ENCODE data around the gene NTHL1. TPM values are rescaled to one million over a fixed set of nuclear protein-coding genes. Genes with fewer than 3 reads are reported as not detected.

NTHL1 gene
- total and polyA plus RNA-seq, 2 of the 13 experiments (the other 11 are each of a cell fraction or from before 2014, with no cell fraction given): 47.5 to 64.9 TPM

DNA sequence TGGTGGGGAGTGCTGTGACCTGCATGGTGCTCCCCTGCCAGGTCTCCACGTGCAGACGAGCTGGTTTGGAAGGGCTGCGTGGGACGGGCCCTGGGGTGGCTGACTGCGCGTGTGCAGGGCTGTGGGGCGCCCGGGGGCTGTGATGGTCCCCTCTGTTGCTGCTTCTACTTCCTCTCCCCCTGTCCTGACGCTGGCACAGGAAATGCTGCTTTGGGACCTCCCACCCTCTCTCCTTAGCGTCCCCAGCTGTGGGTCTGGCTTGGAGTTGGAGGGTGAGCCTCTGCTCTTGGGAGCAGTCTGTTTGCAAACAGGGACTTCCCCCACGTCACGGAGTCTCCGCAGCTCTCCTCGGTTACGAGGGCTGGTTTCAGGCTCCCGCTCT lies 35.3 kb upstream of the NTHL1 start:
- in situ Hi-C loops (cut with HindIII; ENCODE audit: extremely low pct_ligation_motif_present, low pct_unique_long_range_greater_than_20kb): loop anchor here (10.0 kb wide), 1 partner anchor 62 kb away; the partner anchor contains the start of gene RAB26
- no peak overlapping the region for H2AFZ ChIP-seq (ENCODE audit: low read length)
- H3K79me2 ChIP-seq (ENCODE audit: insufficient read depth, low read length): no peaks in the 10 kb centered on the region
- no peak overlapping the region for H3K4me2 ChIP-seq (ENCODE audit: low read depth, low read length)
- CTCF ChIA-PET (ENCODE audit: low intra/inter-chr PET ratio, low total read pairs): no interaction called here
- H4K20me1 ChIP-seq (ENCODE audit: insufficient read depth, low read length): no peaks in the 10 kb centered on the region
- ATAC-seq: no peak
- DNase-seq (ENCODE audit: low spot score): no peak
- POLR2A ChIA-PET: no interaction called here
- TF ChIP-seq NFE2 (CRISPR knock-in tag; IDR thresholded peaks at IDR 0.05) (no peak), ZNF251 (CRISPR knock-in tag; IDR thresholded peaks at IDR 0.05) (no peak), NAIF1 (CRISPR knock-in tag; IDR thresholded peaks at IDR 0.05; ENCODE audit: borderline replicate concordance) (no peak), ZSCAN29 (CRISPR knock-in tag; conservative IDR thresholded peaks at IDR 0.05) (no peak), ATF1 (CRISPR knock-in tag; IDR thresholded peaks at IDR 0.05) (no peak), SMYD3 (CRISPR knock-in tag; IDR thresholded peaks at IDR 0.05) (no peak), CBFB (CRISPR knock-in tag; IDR thresholded peaks at IDR 0.05) (no peak), CENPX (CRISPR knock-in tag; IDR thresholded peaks at IDR 0.05) (no peak), NRL (CRISPR knock-in tag; IDR thresholded peaks at IDR 0.05; ENCODE audit: borderline replicate concordance) (no peak), RARA (CRISPR knock-in tag; IDR thresholded peaks at IDR 0.05) (no peak), ARHGAP35 (CRISPR knock-in tag; IDR thresholded peaks at IDR 0.05; ENCODE audit: borderline replicate concordance) (no peak), POLR2G (IDR thresholded peaks at IDR 0.05; ENCODE audit: low read depth, low read length) (no peak), TSC22D2 (CRISPR knock-in tag; IDR thresholded peaks at IDR 0.05; ENCODE audit: borderline replicate concordance) (no peak), SAFB2 (CRISPR knock-in tag; IDR thresholded peaks at IDR 0.05; ENCODE audit: borderline replicate concordance, low read depth) (no peak)
- TF ChIP-seq, protein P1, sequence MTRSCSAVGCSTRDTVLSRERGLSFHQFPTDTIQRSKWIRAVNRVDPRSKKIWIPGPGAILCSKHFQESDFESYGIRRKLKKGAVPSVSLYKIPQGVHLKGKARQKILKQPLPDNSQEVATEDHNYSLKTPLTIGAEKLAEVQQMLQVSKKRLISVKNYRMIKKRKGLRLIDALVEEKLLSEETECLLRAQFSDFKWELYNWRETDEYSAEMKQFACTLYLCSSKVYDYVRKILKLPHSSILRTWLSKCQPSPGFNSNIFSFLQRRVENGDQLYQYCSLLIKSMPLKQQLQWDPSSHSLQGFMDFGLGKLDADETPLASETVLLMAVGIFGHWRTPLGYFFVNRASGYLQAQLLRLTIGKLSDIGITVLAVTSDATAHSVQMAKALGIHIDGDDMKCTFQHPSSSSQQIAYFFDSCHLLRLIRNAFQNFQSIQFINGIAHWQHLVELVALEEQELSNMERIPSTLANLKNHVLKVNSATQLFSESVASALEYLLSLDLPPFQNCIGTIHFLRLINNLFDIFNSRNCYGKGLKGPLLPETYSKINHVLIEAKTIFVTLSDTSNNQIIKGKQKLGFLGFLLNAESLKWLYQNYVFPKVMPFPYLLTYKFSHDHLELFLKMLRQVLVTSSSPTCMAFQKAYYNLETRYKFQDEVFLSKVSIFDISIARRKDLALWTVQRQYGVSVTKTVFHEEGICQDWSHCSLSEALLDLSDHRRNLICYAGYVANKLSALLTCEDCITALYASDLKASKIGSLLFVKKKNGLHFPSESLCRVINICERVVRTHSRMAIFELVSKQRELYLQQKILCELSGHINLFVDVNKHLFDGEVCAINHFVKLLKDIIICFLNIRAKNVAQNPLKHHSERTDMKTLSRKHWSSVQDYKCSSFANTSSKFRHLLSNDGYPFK (CRISPR knock-in tag; IDR thresholded peaks at IDR 0.05; ENCODE audit: borderline replicate concordance): no peak
- TF ChIP-seq, protein P2, sequence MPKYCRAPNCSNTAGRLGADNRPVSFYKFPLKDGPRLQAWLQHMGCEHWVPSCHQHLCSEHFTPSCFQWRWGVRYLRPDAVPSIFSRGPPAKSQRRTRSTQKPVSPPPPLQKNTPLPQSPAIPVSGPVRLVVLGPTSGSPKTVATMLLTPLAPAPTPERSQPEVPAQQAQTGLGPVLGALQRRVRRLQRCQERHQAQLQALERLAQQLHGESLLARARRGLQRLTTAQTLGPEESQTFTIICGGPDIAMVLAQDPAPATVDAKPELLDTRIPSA (CRISPR knock-in tag; IDR thresholded peaks at IDR 0.05; ENCODE audit: borderline replicate concordance): no peak
- TF ChIP-seq, protein P3, sequence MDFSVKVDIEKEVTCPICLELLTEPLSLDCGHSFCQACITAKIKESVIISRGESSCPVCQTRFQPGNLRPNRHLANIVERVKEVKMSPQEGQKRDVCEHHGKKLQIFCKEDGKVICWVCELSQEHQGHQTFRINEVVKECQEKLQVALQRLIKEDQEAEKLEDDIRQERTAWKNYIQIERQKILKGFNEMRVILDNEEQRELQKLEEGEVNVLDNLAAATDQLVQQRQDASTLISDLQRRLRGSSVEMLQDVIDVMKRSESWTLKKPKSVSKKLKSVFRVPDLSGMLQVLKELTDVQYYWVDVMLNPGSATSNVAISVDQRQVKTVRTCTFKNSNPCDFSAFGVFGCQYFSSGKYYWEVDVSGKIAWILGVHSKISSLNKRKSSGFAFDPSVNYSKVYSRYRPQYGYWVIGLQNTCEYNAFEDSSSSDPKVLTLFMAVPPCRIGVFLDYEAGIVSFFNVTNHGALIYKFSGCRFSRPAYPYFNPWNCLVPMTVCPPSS (IDR thresholded peaks at IDR 0.05): no peak
- intact Hi-C loops (cut with micrococcal nuclease; ENCODE audit: unreplicated experiment): no loop called here
- BruUV-seq (replicated peaks): no TSS peak
- H3K4me1 ChIP-seq (ENCODE audit: insufficient read depth, low read length): no peaks in the 10 kb centered on the region
- H3K27ac ChIP-seq (ENCODE audit: extremely low read length, insufficient read depth, low read length): no peak overlapping the region
- H3K4me3 ChIP-seq (replicated peaks in 1 of 3; ENCODE audit: insufficient read depth in 1 of 3, low read depth in 2 of 3, low read length in 3 of 3): no peak overlapping the region
- no peak overlapping the region for H3K9ac ChIP-seq (ENCODE audit: insufficient read depth, low read depth, low read length)
- peaks cover 14 to 21% of the 10 kb centered on the region in 2 experiments; a peak in 2 of 5 replicates for H3K36me3 ChIP-seq (replicated peaks in 1 of 2; ENCODE audit: control insufficient read depth in 1 of 2, insufficient read depth in 2 of 2, low read length in 2 of 2)
- no peaks in the 10 kb centered on the region for H3K27me3 ChIP-seq (ENCODE audit: control insufficient read depth in 1 of 2, insufficient read depth in 2 of 2, low read length in 2 of 2)
- FAIRE-seq: no peak
- no peaks in the 10 kb centered on the region for H3K9me3 ChIP-seq (ENCODE audit: low read length)
- 92% methylated on average over 2 of the region's 16 CpGs for WGBS (ENCODE audit: low lambda C conversion rate)
